ENCODE measurements around the gene GRIN3A.

GRIN3A gene

GRCh38 chr9:101702257-101702656 lies 36.2 kb downstream of the GRIN3A start:
- DNase-seq, result no peak

GRCh38 chr9:101693546-101694336 lies 44.7 kb downstream of the GRIN3A start:
- DNase-seq, result no peak

- DNase-seq, result no peak
Measured at GRCh38 chr9:101691657-101692056, 46.8 kb downstream of the GRIN3A start.

GRCh38 chr9:101689039-101689438 lies 49.4 kb downstream of the GRIN3A start:
- DNase-seq, result no peak

- DNase-seq, result no peak
Measured at GRCh38 chr9:101684665-101685064, 53.8 kb downstream of the GRIN3A start.

GRCh38 chr9:101683236-101683635 lies 55.2 kb downstream of the GRIN3A start:
- no peak for DNase-seq

- DNase-seq, result no peak
Measured at GRCh38 chr9:101677861-101678260, 60.6 kb downstream of the GRIN3A start.

GRCh38 chr9:101675341-101675740 lies 63.1 kb downstream of the GRIN3A start:
- no peak for DNase-seq

GRCh38 chr9:101674165-101674564 lies 64.3 kb downstream of the GRIN3A start:
- DNase-seq, result no peak

GRCh38 chr9:101673642-101674041 lies 64.8 kb downstream of the GRIN3A start:
- no peak for DNase-seq

- no peak for DNase-seq
Measured at GRCh38 chr9:101671567-101671966, 66.9 kb downstream of the GRIN3A start.

GRCh38 chr9:101668421-101668820 lies 70.0 kb downstream of the GRIN3A start:
- DNase-seq, result no peak

- no peak for DNase-seq
Measured at GRCh38 chr9:101664453-101664852, 74.0 kb downstream of the GRIN3A start.

- no peak for DNase-seq
Measured at GRCh38 chr9:101652601-101653175, 85.8 kb downstream of the GRIN3A start.

- DNase-seq, result no peak
Measured at GRCh38 chr9:101650142-101650541, 88.3 kb downstream of the GRIN3A start.

- DNase-seq, result no peak
Measured at GRCh38 chr9:101648493-101648892, 90.0 kb downstream of the GRIN3A start.

- no peak for DNase-seq
Measured at GRCh38 chr9:101639785-101640665, 98.4 kb downstream of the GRIN3A start.

- no peak for DNase-seq
Measured at GRCh38 chr9:101639311-101639710, 99.1 kb downstream of the GRIN3A start.

GRCh38 chr9:101636247-101636646 lies 102.2 kb downstream of the GRIN3A start:
- DNase-seq, result no peak

GRCh38 chr9:101635473-101635872 lies 103.0 kb downstream of the GRIN3A start:
- no peak for DNase-seq

GRCh38 chr9:101634741-101635409 lies 103.6 kb downstream of the GRIN3A start:
- DNase-seq, result no peak

- no peak for DNase-seq
Measured at GRCh38 chr9:101632611-101633010, 105.8 kb downstream of the GRIN3A start.

GRCh38 chr9:101631892-101632291 lies 106.6 kb downstream of the GRIN3A start:
- DNase-seq, result no peak

All from activated T-cell treated with anti-CD3 and anti-CD28 coated beads for 4 hours (primary cell).